Putamen (tissue), 1 donor: ENCODE data around the gene CAVIN4.
A peak's percentile ranks its signal among the peaks of the same experiment; 100 is the strongest.

Source experiments
- DNase-seq: peaks from one replicate; pipeline ENCODE4 v3.0.0-alpha.2; 2016; ENCODE audit warnings: low spot score

CAVIN4 gene

GRCh38 chr9:100577776-100578448 lies at the start of gene CAVIN4:
Gene CAVIN4 (plus strand): TSS chr9:100578079. CDS start chr9:100578144, 65 bp downstream.
- DNase-seq = no peak

- DNase-seq = no peak
These were observed 43.5 kb upstream of the CAVIN4 start for GRCh38 chr9:100534401-100534800.

GRCh38 chr9:100540327-100540726 lies 37.6 kb upstream of the CAVIN4 start:
- no peak for DNase-seq

- no peak for DNase-seq
These were observed 28.8 kb upstream of the CAVIN4 start for GRCh38 chr9:100549048-100549447.

GRCh38 chr9:100554935-100555401 lies 22.9 kb upstream of the CAVIN4 start:
- DNase-seq = peak; percentile 67

- DNase-seq = no peak
These were observed 22.4 kb upstream of the CAVIN4 start for GRCh38 chr9:100555471-100555870.

GRCh38 chr9:100557053-100557452 lies 20.8 kb upstream of the CAVIN4 start:
- DNase-seq = no peak

GRCh38 chr9:100561256-100561655 lies 16.6 kb upstream of the CAVIN4 start:
- DNase-seq = no peak

- DNase-seq = no peak
These were observed 10.0 kb upstream of the CAVIN4 start for GRCh38 chr9:100567856-100568255.

- no peak for DNase-seq
These were observed 4.1 kb upstream of the CAVIN4 start for GRCh38 chr9:100573655-100574260.

GRCh38 chr9:100575006-100575405 lies 2.9 kb upstream of the CAVIN4 start:
- DNase-seq = no peak

- no peak for DNase-seq
These were observed 2.0 kb upstream of the CAVIN4 start for GRCh38 chr9:100575765-100576386.

GRCh38 chr9:100578610-100579009 lies 731 bp downstream of the CAVIN4 start:
- no peak for DNase-seq

GRCh38 chr9:100579665-100580064 lies 1.8 kb downstream of the CAVIN4 start:
- no peak for DNase-seq

- DNase-seq = no peak
These were observed 2.4 kb downstream of the CAVIN4 start for GRCh38 chr9:100580257-100580656.

- no peak for DNase-seq
These were observed 3.2 kb downstream of the CAVIN4 start for GRCh38 chr9:100581081-100581480.

GRCh38 chr9:100581661-100582060 lies 3.8 kb downstream of the CAVIN4 start:
- DNase-seq = peak; percentile 76

- DNase-seq = no peak
These were observed 5.3 kb downstream of the CAVIN4 start for GRCh38 chr9:100583014-100583802.

- DNase-seq = no peak
These were observed 7.1 kb downstream of the CAVIN4 start for GRCh38 chr9:100584951-100585350.

GRCh38 chr9:100586093-100586492 lies 8.2 kb downstream of the CAVIN4 start:
- DNase-seq = no peak

- no peak for DNase-seq
These were observed 9.5 kb downstream of the CAVIN4 start for GRCh38 chr9:100587375-100587774.

GRCh38 chr9:100589582-100589981 lies 11.7 kb downstream of the CAVIN4 start:
- no peak for DNase-seq
